Activated CD4-positive, alpha-beta T cell treated with anti-CD3 and anti-CD28 coated beads, Interleukin-2, amount 50 U/mL, for 16 hours (primary cell): ENCODE results near the gene MROH7.

Experiments
- DNase-seq: peaks from one replicate; pipeline ENCODE4 v3.0.0-alpha.2; 2020

MROH7 gene

DNA sequence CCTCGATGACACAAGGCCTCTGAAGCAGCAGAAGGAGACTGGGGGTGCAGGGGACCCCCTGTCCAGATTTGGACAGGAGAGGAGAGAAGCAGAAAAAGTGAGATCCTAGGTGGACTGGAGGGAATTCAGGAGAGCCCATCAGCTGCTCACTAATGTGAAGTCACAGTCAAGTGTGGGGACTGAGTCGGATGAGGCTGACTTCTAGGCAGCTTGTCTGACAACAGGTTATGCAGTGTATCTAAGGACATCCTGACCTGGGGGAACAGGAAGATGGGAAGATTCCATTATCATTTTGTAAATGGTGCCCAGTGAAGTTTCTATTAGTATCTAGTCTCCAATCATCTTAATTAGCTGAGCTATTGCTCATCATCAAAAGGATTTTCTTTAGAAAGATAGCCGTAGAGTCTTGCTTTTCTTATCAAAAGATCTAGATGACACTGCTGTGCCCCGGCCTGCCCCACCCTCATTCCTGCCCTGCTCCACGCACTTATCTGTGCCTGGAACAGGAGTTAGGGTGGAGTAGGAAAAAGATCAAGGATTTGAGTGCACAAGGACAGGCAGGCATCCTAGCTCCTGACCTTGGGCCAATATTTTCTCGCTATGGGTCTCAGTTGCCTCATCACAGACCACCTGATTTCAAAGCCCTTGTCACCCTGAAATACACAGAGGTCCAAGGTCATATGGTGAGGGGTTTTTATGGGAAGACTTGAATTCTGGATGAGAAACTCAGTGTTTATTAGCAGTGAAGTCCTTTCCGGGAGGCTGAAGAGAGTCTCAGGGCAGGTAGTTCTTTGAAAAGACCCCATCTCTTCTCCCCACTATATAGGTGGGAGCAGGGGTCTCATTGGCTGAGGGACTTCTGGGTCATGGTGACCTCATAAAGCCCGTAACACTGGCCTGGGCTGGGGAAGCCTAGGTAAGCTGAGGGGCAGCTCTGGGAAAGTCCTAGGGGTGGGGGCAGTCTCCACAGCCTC is at the start of gene MROH7:
MROH7 (plus strand) TSS at position 924 of the 974 bp plus-strand sequence. CDS start 11,141 bp downstream, outside the sequence.
- no peak for DNase-seq

DNA sequence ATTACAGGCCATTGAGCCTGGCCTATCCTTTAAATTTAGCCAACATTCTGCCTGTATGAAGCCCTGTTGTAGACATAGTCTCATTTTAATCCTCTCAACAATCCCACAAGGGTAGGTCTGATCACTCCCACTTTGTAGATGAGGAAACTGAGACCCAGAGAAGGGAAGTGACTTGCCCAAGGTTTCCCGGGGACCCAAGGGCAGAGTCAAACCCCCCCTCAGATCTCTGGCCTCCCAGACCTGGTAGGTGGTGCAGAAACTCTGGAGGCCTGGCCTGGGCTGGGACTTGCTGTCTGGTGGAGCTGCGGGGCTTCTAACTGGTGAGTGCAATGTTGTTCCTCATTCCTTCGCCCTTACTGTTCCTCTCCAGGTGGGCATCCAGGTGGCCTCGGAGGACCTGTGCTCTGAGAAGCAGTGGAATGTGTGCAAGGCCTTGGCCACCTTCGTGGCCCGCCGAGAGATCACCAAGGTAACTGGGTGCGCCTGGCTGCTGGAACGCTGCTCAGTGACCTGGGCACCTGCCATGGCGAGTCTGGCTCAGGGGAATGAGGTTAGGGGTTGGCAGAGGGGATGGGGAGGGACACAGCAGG is 47.9 kb upstream of the MROH7 start:
- no peak for DNase-seq

DNA sequence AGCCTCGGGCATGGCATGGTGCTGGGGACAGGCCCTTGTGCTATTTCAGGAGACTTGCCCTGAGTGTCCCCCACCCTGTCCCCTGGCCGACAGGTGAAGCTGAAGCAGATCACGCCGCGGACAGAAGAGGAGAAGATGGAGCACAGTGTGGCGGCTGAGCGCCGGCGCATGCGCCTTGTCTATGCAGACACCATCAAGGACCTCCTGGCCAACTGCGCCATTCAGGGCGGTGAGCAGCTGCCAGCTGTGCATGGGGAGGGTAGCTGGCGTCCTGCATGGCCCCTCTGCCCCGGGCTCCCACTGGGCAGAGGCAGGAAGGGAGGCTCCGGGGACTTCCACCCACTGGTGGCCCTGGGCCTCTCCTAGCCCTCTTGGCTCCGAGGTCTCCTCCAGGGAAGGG is 47.1 kb upstream of the MROH7 start:
- no peak for DNase-seq

- no peak for DNase-seq
These were observed 45.6 kb upstream of the MROH7 start for GRCh38 chr1:54595956-54596498.

DNA sequence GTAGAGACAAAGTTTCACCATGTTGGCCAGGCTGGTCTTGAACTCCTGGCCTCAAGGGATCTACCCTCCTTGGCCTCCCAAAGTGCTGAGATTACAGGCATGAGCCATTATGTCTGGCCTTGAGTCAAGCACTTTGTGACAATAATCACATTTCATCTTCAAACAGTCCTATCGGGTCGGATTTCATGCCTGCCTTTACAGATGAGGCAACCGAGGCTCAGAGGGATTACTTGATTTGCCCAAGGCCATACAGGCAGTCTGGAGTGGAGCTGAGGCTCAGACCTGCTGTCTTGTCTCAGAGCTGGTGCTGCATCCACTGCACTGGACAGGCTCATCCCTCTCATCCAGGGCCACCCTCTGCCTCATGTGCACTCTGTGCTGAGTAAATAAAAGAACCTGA is 44.8 kb upstream of the MROH7 start:
- no peak for DNase-seq

DNA sequence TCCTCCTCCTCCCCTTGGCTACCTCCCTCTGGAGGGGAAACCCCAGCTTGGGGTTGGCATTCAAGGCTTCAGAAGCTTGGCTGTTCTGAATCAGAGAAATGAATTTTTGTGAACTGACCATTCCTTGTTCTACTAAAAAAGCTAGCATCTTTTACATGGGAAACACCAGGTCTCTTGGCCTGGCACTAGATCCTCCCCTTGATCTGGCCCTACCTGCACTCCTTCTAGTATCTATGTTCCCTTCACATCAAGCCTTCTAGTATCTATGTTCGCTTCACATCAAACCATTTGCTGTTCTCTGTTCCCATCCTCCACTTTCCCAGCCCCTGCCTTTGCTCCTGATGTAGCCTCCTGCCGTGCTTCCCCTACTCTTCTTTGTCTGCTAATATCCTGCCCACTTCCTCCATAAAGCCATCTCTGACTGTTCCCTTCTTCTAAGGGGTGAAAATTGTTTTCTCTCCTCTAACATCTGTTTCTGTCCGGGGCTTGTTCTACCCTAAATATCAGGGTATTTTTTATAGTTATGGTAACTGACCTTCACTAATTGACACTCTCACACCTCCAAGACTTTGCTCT is 44.0 kb upstream of the MROH7 start:
- no peak for DNase-seq

GRCh38 chr1:54599211-54599823 is 42.3 kb upstream of the MROH7 start:
- DNase-seq = no peak

DNA sequence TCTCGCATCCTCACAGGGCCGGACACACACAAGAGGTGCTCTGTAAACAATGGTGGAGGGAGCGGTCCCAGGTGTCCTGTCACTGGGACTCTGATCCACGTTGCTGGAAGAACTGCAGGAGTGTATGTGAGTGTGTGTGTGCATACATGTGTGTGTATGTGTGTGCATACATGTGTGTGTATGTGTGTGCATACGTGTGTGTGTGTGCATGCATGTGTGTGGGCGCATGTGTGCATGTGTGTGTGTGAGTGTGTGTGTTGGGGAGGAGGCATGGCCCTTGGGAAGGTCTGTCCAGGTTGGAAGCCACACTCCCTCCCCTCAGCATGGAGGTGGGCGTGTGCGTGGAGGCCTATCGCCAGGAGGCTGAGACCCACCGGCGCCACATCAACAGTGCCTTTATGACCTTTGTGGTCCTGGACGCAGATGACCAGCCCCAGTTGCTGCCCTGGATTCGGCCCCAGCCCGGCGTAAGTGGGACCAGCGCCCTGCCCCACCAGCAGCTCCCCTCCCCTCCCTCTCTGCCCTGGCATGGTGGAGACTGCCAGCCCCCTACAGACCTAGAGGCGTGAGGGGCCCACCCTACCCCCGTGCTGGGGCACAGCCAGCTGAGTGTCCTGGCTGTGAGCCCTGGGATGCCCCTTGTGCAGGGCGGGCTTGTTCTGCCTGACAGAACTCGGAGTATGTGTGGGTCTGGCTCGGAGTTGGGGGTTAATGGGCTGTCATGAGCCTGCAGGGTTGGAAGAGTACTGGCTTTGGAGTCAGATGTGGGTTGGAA is 40.5 kb upstream of the MROH7 start:
- no peak for DNase-seq

- DNase-seq = no peak
These were observed 39.9 kb upstream of the MROH7 start for GRCh38 chr1:54601730-54602129.

DNA sequence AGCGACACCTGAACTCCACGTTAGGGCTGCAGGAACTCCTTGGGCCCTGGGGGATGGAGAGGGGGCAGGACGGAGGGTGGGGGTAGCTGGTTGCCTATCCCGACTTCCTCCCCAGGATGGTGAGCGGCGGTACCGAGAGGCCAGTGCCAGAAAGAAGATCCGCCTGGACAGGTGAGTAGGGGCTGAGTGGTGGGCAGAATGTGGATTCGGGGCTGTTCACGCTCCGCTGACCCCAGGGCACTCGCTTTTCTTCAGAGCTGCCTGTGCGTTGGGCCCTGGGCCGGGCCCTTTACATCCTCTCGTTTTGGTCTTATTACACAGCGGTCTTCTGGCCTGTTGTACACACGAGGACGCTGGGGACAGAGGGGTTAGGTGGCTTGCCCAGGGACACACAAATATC is 39.0 kb upstream of the MROH7 start:
- no peak for DNase-seq

DNA sequence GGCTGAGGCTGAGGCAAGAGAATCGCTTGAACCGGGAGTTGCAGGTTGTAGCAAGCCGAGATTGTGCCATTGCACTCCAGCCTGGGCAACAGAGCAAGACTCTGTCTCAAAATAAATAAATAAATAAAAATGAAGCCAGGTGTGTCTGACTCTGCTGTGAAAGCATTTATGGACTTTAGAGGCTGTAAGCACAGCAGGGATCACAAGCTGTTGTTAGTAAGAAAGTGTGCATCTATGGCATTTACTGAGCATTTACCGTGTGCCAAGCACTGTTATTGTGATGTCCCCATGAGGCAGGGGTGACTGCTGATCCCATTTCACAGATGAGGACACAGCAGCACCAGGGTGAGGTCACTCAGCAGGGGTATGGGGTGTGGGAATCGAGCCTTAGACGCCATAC is 38.3 kb upstream of the MROH7 start:
- no peak for DNase-seq

DNA sequence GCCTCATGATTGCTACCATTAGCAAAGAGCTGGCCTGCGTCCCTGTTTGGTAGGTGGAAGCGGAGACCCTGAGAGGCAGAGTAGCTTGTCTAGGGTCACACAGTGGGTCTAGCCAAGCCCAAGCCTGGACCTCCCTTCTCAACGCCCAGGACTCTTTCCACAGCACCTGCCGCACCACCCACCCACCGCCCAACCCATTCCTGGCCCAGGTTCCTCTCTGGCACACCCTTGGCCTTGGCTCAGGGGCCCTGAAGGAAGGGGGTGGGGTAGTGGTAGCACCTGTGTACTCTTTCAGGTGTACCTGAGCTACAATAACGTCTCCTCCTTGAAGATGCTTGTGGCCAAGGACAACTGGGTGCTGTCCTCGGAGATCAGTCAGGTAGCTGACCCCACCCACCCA is 37.5 kb upstream of the MROH7 start:
- DNase-seq = no peak

GRCh38 chr1:54604572-54605370 is 36.8 kb upstream of the MROH7 start:
- peak; percentile 18 for DNase-seq

GRCh38 chr1:54606096-54606989 is 35.2 kb upstream of the MROH7 start:
- no peak for DNase-seq

GRCh38 chr1:54606990-54607325 is 34.6 kb upstream of the MROH7 start:
- DNase-seq = no peak

GRCh38 chr1:54607821-54608565 is 33.6 kb upstream of the MROH7 start:
- no peak for DNase-seq

GRCh38 chr1:54608566-54609230 is 32.9 kb upstream of the MROH7 start:
- DNase-seq = no peak

DNA sequence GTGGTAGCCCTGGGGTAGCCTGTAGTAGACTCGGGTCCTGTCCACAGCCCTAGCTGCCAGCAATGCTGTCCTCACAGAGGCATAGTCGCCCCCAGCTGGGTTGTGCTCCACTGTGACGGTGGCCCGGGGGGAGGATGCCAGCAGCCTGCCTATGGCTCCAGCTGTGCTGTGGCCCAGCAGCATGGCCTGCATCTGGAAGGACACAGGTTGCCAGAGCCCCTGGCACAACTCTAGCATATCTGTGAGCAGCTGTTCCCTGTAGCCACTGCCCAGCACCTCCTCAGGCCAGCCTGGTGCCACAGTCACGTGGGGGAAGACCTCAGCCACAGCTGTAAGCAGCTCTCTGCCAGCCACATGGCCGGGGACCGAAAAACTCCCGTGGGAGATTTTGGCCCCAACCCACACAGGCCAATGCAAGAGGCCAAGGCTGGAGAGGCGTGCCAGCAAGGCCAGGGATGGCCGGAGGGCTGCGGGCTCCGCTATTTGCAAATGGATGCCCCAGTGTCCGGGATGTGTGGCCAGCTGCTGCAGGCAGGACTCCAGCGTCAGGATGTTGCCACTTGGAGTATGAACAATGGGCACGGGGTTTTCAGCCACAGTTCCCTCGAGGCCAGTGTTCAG is 32.2 kb upstream of the MROH7 start:
- DNase-seq = no peak

DNA sequence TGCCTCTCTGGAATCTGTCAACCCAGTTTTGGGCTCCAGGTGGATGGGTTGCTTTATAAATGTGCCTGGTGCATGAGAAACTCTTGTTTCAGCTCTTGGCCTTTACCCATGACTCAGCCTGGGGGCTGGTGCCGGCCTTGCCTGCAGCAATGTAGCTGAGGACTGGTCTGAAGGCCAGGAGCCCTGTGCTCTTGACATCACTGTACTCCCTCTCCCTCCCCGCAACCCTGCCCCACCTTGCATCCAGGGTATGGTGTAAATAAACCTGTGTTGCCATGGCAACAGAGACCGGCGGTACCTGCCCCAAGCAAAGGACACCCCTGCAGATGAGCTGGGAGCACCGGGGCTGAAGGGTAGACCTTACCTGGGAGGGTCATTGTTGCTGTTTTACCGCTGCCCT is 31.5 kb upstream of the MROH7 start:
- DNase-seq = no peak
